GM23338 (cell line): ENCODE data around the gene UBTD1. TPM values are rescaled to one million over a fixed set of nuclear protein-coding genes. Genes with fewer than 3 reads are reported as not detected.
A peak's percentile ranks its signal among the peaks of the same experiment; 100 is the strongest.

Experiments
- ATAC-seq: fragments of 200-7000 bp; cut with Tn5 transposase; 3 replicates; pipeline ENCODE4 v1.9.1; 2020
- DNase-seq: peaks from one replicate; pipeline ENCODE4 v3.0.0-alpha.2; 2015; ENCODE audit warnings: low spot score
- H2AFZ ChIP-seq: fragments of 200-600 bp; sonication (generic); 2 replicates; pipeline ENCODE4 v1.8.0; 2016; ENCODE audit warnings: antibody characterized with exemption, mild to moderate bottlenecking, moderate library complexity
- H3F3A ChIP-seq: fragments of 200-600 bp; sonication (generic); replicated peaks from 2 replicates; pipeline ENCODE4 v1.8.0; 2017; ENCODE audit warnings: antibody characterized with exemption, mixed run types, low read depth
- H3K27ac ChIP-seq: fragments of 200-600 bp; sonication (generic); 2 replicates; pipeline ENCODE4 v1.6.1; 2016; ENCODE audit warnings: low read depth
- H3K27me3 ChIP-seq: fragments of 200-600 bp; sonication (generic); 2 replicates; pipeline ENCODE4 v1.8.0; 2016; ENCODE audit warnings: mild to moderate bottlenecking, mixed run types, moderate library complexity; ENCODE audit not compliant: insufficient read depth
- H3K36me3 ChIP-seq: fragments of 200-600 bp; sonication (generic); 2 replicates; pipeline ENCODE4 v1.8.0; 2016; ENCODE audit warnings: mild to moderate bottlenecking; ENCODE audit not compliant: insufficient read depth
- H3K4me1 ChIP-seq: fragments of 200-600 bp; sonication (generic); 2 replicates; pipeline ENCODE4 v1.8.0; 2016; ENCODE audit warnings: mild to moderate bottlenecking, moderate library complexity; ENCODE audit not compliant: insufficient read depth
- H3K4me2 ChIP-seq: fragments of 200-600 bp; sonication (generic); 2 replicates; pipeline ENCODE4 v1.7.1; 2017; ENCODE audit warnings: mixed run types
- H3K4me3 ChIP-seq: fragments of 200-600 bp; sonication (generic); 2 replicates; pipeline ENCODE4 v1.6.1; 2016; ENCODE audit warnings: mixed run types
- H3K79me2 ChIP-seq: fragments of 200-600 bp; sonication (generic); replicated peaks from 2 replicates; pipeline ENCODE4 v1.8.0; 2017; ENCODE audit warnings: mild to moderate bottlenecking; ENCODE audit not compliant: insufficient read depth
- H3K9me2 ChIP-seq: fragments of 200-600 bp; sonication (generic); 2 replicates; pipeline ENCODE4 v1.8.0; 2017; ENCODE audit not compliant: insufficient read depth
- H4K20me1 ChIP-seq: fragments of 200-600 bp; sonication (generic); replicated peaks from 2 replicates; pipeline ENCODE4 v1.8.0; 2017; ENCODE audit warnings: mild to moderate bottlenecking; ENCODE audit not compliant: insufficient read depth
- H3K27ac Mint-ChIP-seq: 2 replicates; pipeline ENCODE4 v1.8.0; 2020; ENCODE audit warnings: inconsistent platforms, mild to moderate bottlenecking, moderate library complexity, mixed read lengths
- H3K27me3 Mint-ChIP-seq: 3 replicates; pipeline ENCODE4 v1.8.0; 2022; ENCODE audit warnings: low read depth, mild to moderate bottlenecking, moderate library complexity, mixed read lengths, inconsistent platforms; ENCODE audit not compliant: insufficient read depth, poor library complexity
- H3K36me3 Mint-ChIP-seq: 3 replicates; pipeline ENCODE4 v1.8.0; 2021; ENCODE audit warnings: low read depth, mild to moderate bottlenecking, inconsistent platforms, moderate library complexity, mixed read lengths
- H3K4me1 Mint-ChIP-seq: 3 replicates; pipeline ENCODE4 v1.8.0; 2020; ENCODE audit warnings: mild to moderate bottlenecking, inconsistent platforms, mixed read lengths
- H3K4me3 Mint-ChIP-seq: 3 replicates; pipeline ENCODE4 v1.8.0; 2021; ENCODE audit warnings: moderate library complexity, mild to moderate bottlenecking, inconsistent platforms, mixed read lengths
- H3K9me3 Mint-ChIP-seq: 3 replicates; pipeline ENCODE4 v1.8.0; 2020; ENCODE audit warnings: moderate library complexity, mild to moderate bottlenecking, inconsistent platforms, mixed read lengths
- CREB1 ChIP-seq: fragments of 250-450 bp; sonication (Bioruptor Pico); IDR thresholded peaks from 2 replicates; pipeline ENCODE4 v1.5.0; 2020; ENCODE audit warnings: low read depth, mild to moderate bottlenecking, moderate library complexity
- CTCF ChIP-seq, 2 experiments: fragments of 200-600 bp in 1 of 2; sonication (generic) in 1 of 2; conservative IDR thresholded peaks; 2 replicates each; pipeline versions ENCODE4 v1.5.1 to v1.6.1; 2016 to 2017; ENCODE audit warnings: antibody characterized with exemption in 2 of 2, low read depth in 2 of 2, mild to moderate bottlenecking in 2 of 2, moderate library complexity in 1 of 2
- ETS1 ChIP-seq: IDR thresholded peaks from 2 replicates; pipeline ENCODE4 v1.6.1; 2016; ENCODE audit warnings: antibody characterized with exemption
- EZH2 ChIP-seq: fragments of 200-600 bp; sonication (generic); IDR thresholded peaks from one replicate; pipeline ENCODE4 v1.8.0; 2017; ENCODE audit warnings: antibody characterized with exemption, mild to moderate bottlenecking, low read depth; ENCODE audit not compliant: unreplicated experiment
- EZH2phosphoT487 ChIP-seq: fragments of 200-600 bp; sonication (generic); IDR thresholded peaks from one replicate; pipeline ENCODE4 v1.8.1; 2018; ENCODE audit warnings: antibody characterized with exemption; ENCODE audit not compliant: unreplicated experiment
- JUNB ChIP-seq: IDR thresholded peaks from one replicate; pipeline ENCODE4 v1.6.1; 2016; ENCODE audit warnings: antibody characterized with exemption; ENCODE audit not compliant: unreplicated experiment
- NANOG ChIP-seq: IDR thresholded peaks from 2 replicates; pipeline ENCODE4 v1.6.1; 2016; ENCODE audit warnings: antibody characterized with exemption, borderline replicate concordance
- POLR2AphosphoS5 ChIP-seq: IDR thresholded peaks from 2 replicates; pipeline ENCODE4 v1.6.1; 2016; ENCODE audit warnings: antibody characterized with exemption, low read depth
- REST ChIP-seq: IDR thresholded peaks from one replicate; pipeline ENCODE4 v1.6.1; 2018; ENCODE audit warnings: antibody characterized with exemption; ENCODE audit not compliant: unreplicated experiment
- STAT1 ChIP-seq: IDR thresholded peaks from one replicate; pipeline ENCODE4 v1.6.1; 2016; ENCODE audit warnings: antibody characterized with exemption; ENCODE audit not compliant: unreplicated experiment
- ZNF114 ChIP-seq: fragments of 250-450 bp; sonication (Bioruptor Pico); IDR thresholded peaks from 2 replicates; pipeline ENCODE4 v1.5.0; 2020; ENCODE audit warnings: mild to moderate bottlenecking, moderate library complexity
- ZNF331 ChIP-seq: fragments of 250-450 bp; sonication (Bioruptor Pico); IDR thresholded peaks from 2 replicates; pipeline ENCODE4 v1.5.0; 2020; ENCODE audit warnings: low read depth, mild to moderate bottlenecking, moderate library complexity
- ZNF462 ChIP-seq: fragments of 250-450 bp; sonication (Bioruptor Pico); IDR thresholded peaks from 2 replicates; pipeline ENCODE4 v1.5.0; 2020; ENCODE audit warnings: mild to moderate bottlenecking, moderate library complexity
- polyA plus RNA-seq: library from polyadenylated mRNA; unstranded; fragments of >200 nt; fragmentation: Nextera tagmentation; extraction: Ambion mirVana; gene quantifications from 2 replicates; pipeline ENCODE4 v1.2.1, GENCODE V29; 2016
- total RNA-seq: library from RNA; depleted of rRNA; stranded (reverse); fragments of >200 nt; shearing (Covaris generic); gene quantifications from 2 replicates; pipeline ENCODE4 v1.2.3, GENCODE V29; 2014

Gene UBTD1
- total and polyA plus RNA-seq, 2 experiments from 2014 or later = 17.3 to 29.0 TPM

- H3K27ac ChIP-seq = 0 out of 2 replicates have a peak overlapping the region, but pooled peaks have one; percentile 91
- no peaks in the 10 kb centered on the region for H3K36me3 Mint-ChIP-seq
- ATAC-seq (no peak), DNase-seq (no peak)
- peaks cover 33% of the 10 kb centered on the region for H3K4me1 Mint-ChIP-seq
- H3K9me2 ChIP-seq = no peaks in the 10 kb centered on the region
- H3K9me3 Mint-ChIP-seq = no peaks in the 10 kb centered on the region; the same call in 2 of the 3 replicates
- no peak overlapping the region for H3K4me2 ChIP-seq
- H3K4me3 Mint-ChIP-seq = no peak overlapping the region
- H3K27me3 ChIP-seq = no peaks in the 10 kb centered on the region
- H3K27me3 Mint-ChIP-seq = peaks cover 10% of the 10 kb centered on the region
- no peak for TF ChIP-seq ZNF462 (CRISPR knock-in tag)
- TF ChIP-seq NANOG = no peak
- no peak for TF ChIP-seq POLR2AphosphoS5
- no peak for TF ChIP-seq STAT1
- no peak for TF ChIP-seq ZNF331 (CRISPR knock-in tag)
- TF ChIP-seq ETS1 = no peak
- no peak for TF ChIP-seq JUNB
- no peak for TF ChIP-seq CREB1 (CRISPR knock-in tag)
- TF ChIP-seq ZNF114 (CRISPR knock-in tag) = no peak
- no peak for TF ChIP-seq EZH2
- TF ChIP-seq REST = no peak
- TF ChIP-seq EZH2phosphoT487 = no peak
- no peak for TF ChIP-seq CTCF (conservative IDR thresholded peaks at IDR 0.05; ENCODE audit: low read depth in 2 of 2)
- H3K4me3 ChIP-seq = no peak overlapping the region
- 0 out of 2 replicates have a peak overlapping the region, but pooled peaks have one; percentile 7 for H3K27ac Mint-ChIP-seq
- H3K36me3 ChIP-seq = no peaks in the 10 kb centered on the region
- peaks cover 19% of the 10 kb centered on the region for H3K4me1 ChIP-seq
- H2AFZ ChIP-seq = no peak overlapping the region
- H4K20me1 ChIP-seq = no peaks in the 10 kb centered on the region; the same call in 1 of the 2 replicates
- H3F3A ChIP-seq = 0 out of 2 replicates have a peak, but pooled peaks cover 7% of the 10 kb centered on the region
- H3K79me2 ChIP-seq = peaks cover 9% of the 10 kb centered on the region
Observed at GRCh38 chr10:97538839-97539238, 40.1 kb downstream of the UBTD1 start.
